GM18870 (cell line): ENCODE data around the gene BHLHE23.
"Not testable (repeated sequence)": the region's sequence is repeated elsewhere in the genome, so short reads cannot be mapped to it uniquely, and the experiment has no call there.

ENCODE experiments used
- ATAC-seq: cut with Tn5 transposase; IDR thresholded peaks from one replicate; pipeline ENCODE4 v1.9.1; 2021; ENCODE audit warnings: moderate library complexity; ENCODE audit not compliant: unreplicated experiment

Gene BHLHE23

DNA sequence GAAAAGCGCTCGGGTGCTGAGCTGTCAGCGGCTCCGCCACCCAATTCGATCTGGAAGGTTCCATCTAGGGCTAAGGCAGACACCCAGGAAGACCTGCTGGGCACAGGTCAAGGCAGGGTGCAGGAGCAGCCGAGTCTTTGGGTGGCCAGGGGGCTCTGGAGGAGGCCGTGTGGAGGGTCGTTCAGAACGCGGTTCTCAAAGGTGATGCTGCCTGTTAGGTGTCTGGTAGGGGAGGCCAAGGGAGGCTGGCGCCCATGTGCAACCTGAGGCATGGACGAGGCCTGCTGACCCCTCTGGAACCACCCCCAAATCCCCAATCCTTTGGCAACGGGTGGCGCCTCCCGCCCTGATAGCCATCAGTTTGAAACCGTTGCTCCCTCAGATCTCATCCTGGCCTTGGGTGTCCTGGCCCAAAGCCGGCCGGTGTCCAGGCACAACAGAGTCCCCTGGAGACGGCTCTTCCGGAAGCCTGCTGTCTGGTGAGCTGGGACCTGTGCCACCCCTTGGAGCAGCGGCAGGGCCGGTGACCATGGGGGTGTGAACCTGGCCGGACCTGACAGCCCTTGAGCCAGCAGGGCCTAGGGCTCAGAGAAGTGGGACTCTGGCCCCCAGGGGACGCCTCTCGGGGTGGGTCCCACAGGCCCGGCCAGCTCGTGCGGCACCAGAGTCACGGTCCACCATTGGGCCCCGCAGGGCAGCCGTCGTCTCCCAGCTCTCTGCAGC lies 43.7 kb downstream of the BHLHE23 start:
- ATAC-seq, result no peak

DNA sequence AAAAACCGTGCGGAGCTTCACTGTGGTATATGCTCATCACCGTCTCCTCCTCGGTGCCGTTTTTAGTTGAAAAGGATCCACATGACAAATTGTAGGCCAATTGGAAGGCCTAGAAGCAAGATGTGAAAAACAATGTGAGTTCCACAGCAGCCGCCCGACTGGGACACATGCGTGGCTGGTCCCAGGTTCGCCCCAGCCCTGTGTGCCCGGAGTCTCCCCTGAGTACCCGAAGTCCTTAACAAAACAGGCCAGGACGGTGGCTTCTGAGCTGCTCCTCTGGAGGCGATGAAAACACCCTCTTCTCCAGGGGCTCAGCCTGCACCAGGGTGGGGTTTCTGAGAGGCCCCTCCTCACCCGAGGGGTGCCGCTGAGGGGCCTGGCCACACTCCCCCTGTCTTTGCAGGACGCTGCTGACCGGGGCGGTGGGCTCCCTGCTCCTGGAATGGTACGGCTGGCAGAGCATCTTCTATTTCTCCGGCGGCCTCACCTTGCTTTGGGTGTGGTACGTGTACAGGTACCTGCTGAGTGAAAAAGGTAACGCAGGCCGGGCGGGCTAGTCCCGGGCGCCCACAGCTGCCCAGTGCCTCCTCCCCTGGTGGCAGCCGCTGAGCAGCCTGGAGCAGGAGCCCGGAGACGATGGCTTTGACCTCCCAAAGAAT lies 44.4 kb downstream of the BHLHE23 start:
- no peak for ATAC-seq

DNA sequence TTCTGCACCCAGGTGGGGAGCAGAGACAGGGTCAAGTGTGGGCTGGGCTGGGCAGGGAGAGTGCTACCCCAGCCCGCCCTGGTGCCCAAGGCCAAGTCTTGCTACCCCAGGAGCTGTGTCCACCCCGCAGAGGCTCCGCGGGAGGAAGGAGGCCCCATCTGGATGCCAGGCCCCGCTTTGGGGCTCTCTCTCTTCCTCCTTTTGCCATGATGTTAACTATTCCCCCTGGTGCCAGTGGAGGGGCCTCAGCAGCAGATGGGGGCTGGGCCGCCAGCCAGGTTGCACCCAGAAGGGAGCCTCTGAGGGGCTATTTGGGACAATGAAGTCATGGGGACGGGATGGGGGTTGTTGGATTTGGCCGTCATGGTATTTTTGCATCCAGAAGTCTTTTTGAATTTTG lies 45.0 kb downstream of the BHLHE23 start:
- ATAC-seq, result no peak

DNA sequence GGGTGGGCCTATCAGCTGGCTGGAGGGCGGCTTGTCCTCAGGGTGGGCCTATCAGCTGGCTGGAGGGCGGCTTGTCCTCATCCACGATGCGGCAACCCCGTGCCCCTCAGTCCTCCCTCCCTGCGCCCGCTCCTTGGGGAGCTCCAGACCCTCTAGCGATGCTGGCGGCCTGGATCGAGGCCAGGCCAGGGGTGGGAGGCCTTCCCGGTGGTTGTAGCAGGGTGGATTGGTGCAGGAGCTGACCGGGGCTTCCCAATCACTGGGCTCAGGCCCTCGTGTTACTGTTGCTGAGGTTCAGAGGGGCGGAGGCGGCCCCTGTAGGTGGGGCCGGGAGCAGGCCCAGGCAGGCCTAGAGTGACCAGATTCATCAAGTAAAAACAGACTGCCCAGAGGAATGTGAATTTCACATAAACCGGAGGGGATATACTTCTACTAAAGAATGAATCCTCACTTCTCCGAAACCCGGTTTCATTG lies 45.4 kb downstream of the BHLHE23 start:
- no peak for ATAC-seq

DNA sequence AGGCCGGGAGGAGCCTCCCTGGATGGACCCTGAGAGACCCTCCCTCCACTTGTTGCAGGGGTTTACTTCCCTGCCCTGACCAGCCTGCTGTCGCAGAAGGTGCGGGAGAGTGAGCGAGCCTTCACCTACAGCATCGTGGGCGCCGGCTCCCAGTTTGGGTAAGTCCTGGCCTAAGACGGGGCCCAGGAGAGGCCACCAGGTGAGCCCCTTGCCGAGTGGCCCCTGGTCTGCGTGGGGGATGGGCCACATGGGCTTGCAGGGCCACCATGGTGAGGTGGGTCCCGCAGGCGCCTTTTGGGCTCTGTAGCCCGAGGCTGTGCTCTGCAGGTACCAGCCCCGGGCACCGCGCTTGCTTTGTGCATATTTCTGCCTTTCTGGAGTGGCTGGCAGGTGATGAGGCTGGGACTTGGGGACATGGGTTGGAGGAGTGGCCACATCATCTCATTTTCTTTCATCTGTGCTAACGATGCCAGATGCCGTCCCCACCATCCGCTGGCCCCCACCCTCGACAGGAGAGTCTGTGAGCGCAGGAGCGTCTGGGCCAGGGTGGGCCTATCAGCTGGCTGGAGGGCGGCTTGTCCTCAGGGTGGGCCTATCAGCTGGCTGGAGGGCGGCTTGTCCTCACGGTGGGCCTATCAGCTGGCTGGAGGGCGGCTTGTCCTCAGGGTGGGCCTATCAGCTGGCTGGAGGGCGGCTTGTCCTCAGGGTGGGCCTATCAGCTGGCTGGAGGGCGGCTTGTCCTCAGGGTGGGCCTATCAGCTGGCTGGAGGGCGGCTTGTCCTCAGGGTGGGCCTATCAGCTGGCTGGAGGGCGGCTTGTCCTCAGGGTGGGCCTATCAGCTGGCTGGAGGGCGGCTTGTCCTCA lies 46.1 kb downstream of the BHLHE23 start:
- ATAC-seq, result not testable (repeated sequence)

- ATAC-seq, result no peak
These were observed 46.7 kb downstream of the BHLHE23 start for GRCh38 chr20:62959998-62960436.

DNA sequence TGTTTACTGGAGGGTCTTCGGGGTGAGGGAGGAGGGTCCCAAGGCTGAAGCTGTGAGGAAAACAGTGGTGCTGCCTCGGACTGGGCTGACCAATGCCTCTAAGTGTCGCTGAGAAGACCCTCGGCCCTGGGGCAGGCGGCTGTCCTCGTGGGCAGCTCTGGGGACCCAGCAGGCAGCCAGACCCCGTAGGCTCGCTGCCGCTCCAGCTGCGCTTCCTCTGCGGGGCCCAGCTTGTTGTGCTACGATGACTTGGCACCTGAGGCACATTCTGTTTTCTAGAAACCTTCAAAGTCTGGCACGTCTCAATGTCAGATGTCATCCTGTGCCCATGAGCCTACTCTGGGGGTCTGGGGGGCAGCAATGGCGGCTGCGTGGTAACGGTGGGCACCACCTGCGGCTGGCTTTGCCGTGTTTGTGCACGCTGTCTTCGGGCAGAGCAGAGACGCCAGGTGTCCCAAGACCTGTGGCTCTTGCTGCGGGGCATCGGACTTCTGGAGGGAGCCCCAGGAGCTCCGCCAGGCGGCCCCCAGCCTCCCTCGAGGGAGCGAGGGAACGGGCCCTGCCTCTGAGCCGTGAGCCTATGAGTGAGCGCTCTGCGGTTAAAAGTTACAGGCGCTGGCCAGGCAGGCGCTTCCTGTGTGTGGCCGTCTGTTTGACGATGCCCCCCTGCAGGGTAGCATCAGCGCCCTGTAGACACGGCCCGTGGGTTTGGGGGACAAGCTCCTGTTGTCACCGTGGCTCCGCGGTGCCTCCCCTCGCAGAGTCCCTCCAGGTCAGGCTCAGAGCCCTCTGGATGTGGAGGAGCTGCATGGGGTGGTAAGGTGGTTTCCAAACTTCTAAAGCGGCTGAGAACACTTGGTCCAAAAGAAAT lies 47.4 kb downstream of the BHLHE23 start:
- ATAC-seq, result no peak

GRCh38 chr20:62958388-62959100 lies 48.2 kb downstream of the BHLHE23 start:
- ATAC-seq, result no peak

GRCh38 chr20:62957136-62958117 lies 49.3 kb downstream of the BHLHE23 start:
- ATAC-seq, result no peak

GRCh38 chr20:62956387-62957135 lies 50.2 kb downstream of the BHLHE23 start:
- no peak for ATAC-seq
